Peyer's patch (tissue), 4 donors: ENCODE data around the gene HIC2.

ENCODE experiments used
- CTCF ChIP-seq, 6 experiments: fragments of 450-650 bp in 4 of 6; fragments of 200-600 bp in 2 of 6; sonication (generic) in 1 of 6; IDR thresholded peaks; one replicate each; pipeline ENCODE4 v1.5.1; 2017 to 2019; ENCODE audit warnings: antibody characterized with exemption in 6 of 6, mild to moderate bottlenecking in 3 of 6, moderate library complexity in 1 of 6
- POLR2A ChIP-seq, 2 donors: fragments of 450-650 bp; IDR thresholded peaks; one replicate each; pipeline ENCODE4 v1.5.1; 2017; ENCODE audit warnings: antibody characterized with exemption in 2 of 2, mild to moderate bottlenecking in 2 of 2, moderate library complexity in 2 of 2

GRCh38 chr22:21447694-21448402, 30.7 kb downstream of the HIC2 start:
- TF ChIP-seq CTCF (IDR thresholded peaks at IDR 0.05) (no peak), POLR2A (IDR thresholded peaks at IDR 0.05) (no peak)
